ENCODE results near the gene YY1. TPM values are rescaled to one million over a fixed set of nuclear protein-coding genes. Genes with fewer than 3 reads are reported as not detected.
"Not testable (repeated sequence)": the region's sequence is repeated elsewhere in the genome, so short reads cannot be mapped to it uniquely, and the experiment has no call there.

YY1 gene
- total RNA-seq, 2 donors from 2014 or later: 42.8 to 52.3 TPM

- Histone ChIP-seq H3K27me3 (replicated peaks; ENCODE audit: insufficient read depth) (no peaks in the 10 kb centered on the region), H3K27ac (peak overlapping the region; percentile 70 to 74), H3K4me3 (peak overlapping the region; percentile 93), H3K36me3 (no peaks in the 10 kb centered on the region), H3K9me3 (no peaks in the 10 kb centered on the region), H3K4me1 (ENCODE audit: control insufficient read depth in 1 of 2, low read depth in 2 of 2) (peaks cover 0 to 23% of the 10 kb centered on the region in 2 donors)
- DNase-seq (ENCODE audit: low spot score) (no peak), ATAC-seq (ENCODE audit: insufficient number of reproducible peaks, low FRiP score, low read depth) (no peak)
- TF ChIP-seq, protein P1, sequence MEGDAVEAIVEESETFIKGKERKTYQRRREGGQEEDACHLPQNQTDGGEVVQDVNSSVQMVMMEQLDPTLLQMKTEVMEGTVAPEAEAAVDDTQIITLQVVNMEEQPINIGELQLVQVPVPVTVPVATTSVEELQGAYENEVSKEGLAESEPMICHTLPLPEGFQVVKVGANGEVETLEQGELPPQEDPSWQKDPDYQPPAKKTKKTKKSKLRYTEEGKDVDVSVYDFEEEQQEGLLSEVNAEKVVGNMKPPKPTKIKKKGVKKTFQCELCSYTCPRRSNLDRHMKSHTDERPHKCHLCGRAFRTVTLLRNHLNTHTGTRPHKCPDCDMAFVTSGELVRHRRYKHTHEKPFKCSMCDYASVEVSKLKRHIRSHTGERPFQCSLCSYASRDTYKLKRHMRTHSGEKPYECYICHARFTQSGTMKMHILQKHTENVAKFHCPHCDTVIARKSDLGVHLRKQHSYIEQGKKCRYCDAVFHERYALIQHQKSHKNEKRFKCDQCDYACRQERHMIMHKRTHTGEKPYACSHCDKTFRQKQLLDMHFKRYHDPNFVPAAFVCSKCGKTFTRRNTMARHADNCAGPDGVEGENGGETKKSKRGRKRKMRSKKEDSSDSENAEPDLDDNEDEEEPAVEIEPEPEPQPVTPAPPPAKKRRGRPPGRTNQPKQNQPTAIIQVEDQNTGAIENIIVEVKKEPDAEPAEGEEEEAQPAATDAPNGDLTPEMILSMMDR (IDR thresholded peaks at IDR 0.05): no peak
These were observed 68.2 kb downstream of the YY1 start for GRCh38 chr14:100306998-100307765.

GRCh38 chr14:100307766-100308426 lies 69.0 kb downstream of the YY1 start:
- Histone ChIP-seq H3K27ac (no peak overlapping the region), H3K4me1 (ENCODE audit: control insufficient read depth in 1 of 2, low read depth in 2 of 2) (peaks cover 0 to 23% of the 10 kb centered on the region in 2 donors), H3K9me3 (no peaks in the 10 kb centered on the region), H3K36me3 (no peaks in the 10 kb centered on the region), H3K4me3 (peak overlapping the region; percentile 93), H3K27me3 (replicated peaks; ENCODE audit: insufficient read depth) (no peaks in the 10 kb centered on the region)
- no peak for ATAC-seq (ENCODE audit: insufficient number of reproducible peaks, low FRiP score, low read depth)
- DNase-seq (ENCODE audit: low spot score): no peak
- TF ChIP-seq, protein P1 (IDR thresholded peaks at IDR 0.05): no peak

DNA sequence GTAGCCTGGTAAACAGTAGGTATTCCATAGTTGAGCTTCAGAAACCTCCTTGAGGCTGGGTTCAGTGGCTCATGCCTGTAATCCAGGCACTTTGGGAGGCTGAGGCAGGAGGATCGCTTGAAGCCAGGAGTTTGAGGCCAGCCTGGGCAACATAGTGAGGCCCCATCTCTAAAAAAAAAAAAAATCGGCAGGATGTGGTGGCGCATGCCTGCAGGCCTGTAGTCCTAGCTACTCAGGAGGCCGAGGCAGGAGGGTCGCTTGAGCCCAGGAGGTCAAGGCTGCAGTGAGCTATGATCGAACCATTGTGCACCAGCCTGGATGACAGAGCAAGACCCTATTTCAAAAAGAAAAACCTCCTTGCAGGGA lies 69.5 kb downstream of the YY1 start:
- H3K9me3 ChIP-seq; H3K27me3 ChIP-seq (replicated peaks; ENCODE audit: insufficient read depth); H3K27ac ChIP-seq; DNase-seq (ENCODE audit: low spot score); ATAC-seq (ENCODE audit: insufficient number of reproducible peaks, low FRiP score, low read depth); H3K36me3 ChIP-seq; H3K4me3 ChIP-seq: not testable (repeated sequence)
- H3K4me1 ChIP-seq (ENCODE audit: control insufficient read depth in 1 of 2, low read depth in 2 of 2): peaks cover 0 to 23% of the 10 kb centered on the region in 2 donors

- no peak overlapping the region for H3K27ac ChIP-seq
- no peak for ATAC-seq (ENCODE audit: insufficient number of reproducible peaks, low FRiP score, low read depth)
These were observed 70.2 kb downstream of the YY1 start for GRCh38 chr14:100309028-100309737.

GRCh38 chr14:100312110-100312876 lies 73.3 kb downstream of the YY1 start:
- not testable (repeated sequence) for H3K36me3 ChIP-seq; H3K27ac ChIP-seq; H3K27me3 ChIP-seq (replicated peaks; ENCODE audit: insufficient read depth); H3K4me1 ChIP-seq (ENCODE audit: control insufficient read depth in 1 of 2, low read depth in 2 of 2); DNase-seq (ENCODE audit: low spot score); H3K9me3 ChIP-seq; H3K4me3 ChIP-seq; ATAC-seq (ENCODE audit: insufficient number of reproducible peaks, low FRiP score, low read depth)

More at GRCh38 chr14:100309028-100309737, 70.2 kb downstream of the YY1 start:
- Histone ChIP-seq H3K4me3 (no peak overlapping the region), H3K9me3 (no peaks in the 10 kb centered on the region), H3K27me3 (replicated peaks; ENCODE audit: insufficient read depth) (no peaks in the 10 kb centered on the region), H3K36me3 (no peaks in the 10 kb centered on the region), H3K4me1 (ENCODE audit: control insufficient read depth in 1 of 2, low read depth in 2 of 2) (peaks cover 0 to 18% of the 10 kb centered on the region in 2 donors)
- TF ChIP-seq, protein P1 (IDR thresholded peaks at IDR 0.05): no peak
- no peak for DNase-seq (ENCODE audit: low spot score)
